Measurements from ENCODE around the gene MAP4K3. TPM values are rescaled to one million over a fixed set of nuclear protein-coding genes. Genes with fewer than 3 reads are reported as not detected.

MAP4K3 gene
- total RNA-seq, 1 donor from 2014 or later = 31.4 TPM

DNA sequence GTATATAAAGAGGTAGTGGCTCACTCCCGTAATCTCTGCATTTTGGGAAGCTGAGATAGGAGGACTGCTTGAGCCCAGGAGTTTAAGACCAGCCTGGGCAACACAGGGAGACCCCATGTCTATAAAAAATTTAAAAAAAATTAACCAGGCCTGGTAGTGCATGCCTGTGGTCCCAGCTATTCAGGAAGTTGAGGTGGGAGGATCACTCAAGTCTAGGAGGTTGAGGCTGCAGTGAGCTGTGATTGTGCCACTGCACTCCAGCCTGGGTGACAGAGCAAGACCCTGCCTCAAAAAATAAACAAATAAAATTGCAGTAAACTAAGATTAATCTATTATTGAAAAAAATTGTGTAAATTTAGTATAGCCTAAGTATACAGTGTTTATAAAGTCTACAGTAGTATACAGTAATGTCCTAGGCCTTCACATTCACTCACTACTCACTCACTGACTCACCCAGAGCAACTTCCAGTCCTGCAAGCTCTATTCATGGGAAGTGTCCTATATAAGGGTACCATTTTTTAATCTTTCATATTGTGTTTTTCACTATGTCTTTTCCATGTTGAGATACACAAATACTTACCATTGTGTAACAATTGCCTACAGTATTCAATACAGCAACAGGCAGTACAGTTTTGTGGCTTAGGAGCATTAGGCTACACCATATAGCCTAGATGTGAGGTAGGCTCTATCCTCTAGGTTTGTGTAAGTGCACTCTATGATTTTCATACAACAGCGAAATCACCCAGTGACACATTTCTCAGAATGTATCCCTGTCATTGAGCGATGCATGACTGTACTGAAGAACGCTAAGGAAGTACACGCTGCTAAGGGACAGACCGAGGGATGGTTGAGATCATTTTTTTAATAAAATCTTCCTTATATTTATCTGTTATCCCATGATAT lies 10.4 kb upstream of the MAP4K3 start:
- ATAC-seq (no peak), DNase-seq (no peak)
- intact Hi-C loops (cut with micrococcal nuclease) = no loop called here

DNA sequence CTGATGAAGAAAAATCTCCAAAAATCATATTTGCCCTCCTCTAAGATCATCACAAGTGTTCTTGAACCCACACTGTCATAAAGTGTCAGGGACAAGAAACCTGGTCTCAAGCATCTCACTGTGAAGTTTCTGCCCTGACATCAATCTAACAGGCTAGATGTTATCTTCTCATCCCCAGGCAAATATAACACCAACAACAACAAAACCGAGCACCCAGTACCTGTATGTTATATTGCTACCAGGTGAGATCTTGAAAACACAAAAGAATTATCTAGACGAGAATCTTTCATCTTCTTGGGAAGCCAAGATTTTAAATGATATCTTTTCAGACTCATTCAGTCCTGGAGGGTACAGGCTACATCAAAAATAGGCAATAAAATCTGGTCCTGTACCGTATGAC lies 8.8 kb upstream of the MAP4K3 start:
- DNase-seq = no peak
- intact Hi-C loops (cut with micrococcal nuclease) = no loop called here
- ATAC-seq = no peak

GRCh38 chr2:39443009-39443408 lies 5.9 kb upstream of the MAP4K3 start:
- intact Hi-C loops (cut with micrococcal nuclease) = no loop called here
- ATAC-seq (no peak), DNase-seq (no peak)

- DNase-seq (peak; percentile 51), ATAC-seq (peak; percentile 48)
- intact Hi-C loops (cut with micrococcal nuclease) = loop anchor here (5.0 kb wide), 1 partner anchor 55 kb away; no protein-coding TSS in a partner anchor
Observed at GRCh38 chr2:39437522-39438296, 624 bp upstream of the MAP4K3 start.

GRCh38 chr2:39435741-39436591 lies 1.1 kb downstream of the MAP4K3 start:
- intact Hi-C loops (cut with micrococcal nuclease) = loop anchor here (5.0 kb wide), 1 partner anchor 54 kb away; no protein-coding TSS in a partner anchor
- peak; percentile 58 for ATAC-seq
- DNase-seq = no peak

GRCh38 chr2:39435234-39435633 lies 1.9 kb downstream of the MAP4K3 start:
- ATAC-seq (no peak), DNase-seq (no peak)
- intact Hi-C loops (cut with micrococcal nuclease) = loop anchor here (5.0 kb wide), 1 partner anchor 53 kb away; no protein-coding TSS in a partner anchor

- intact Hi-C loops (cut with micrococcal nuclease) = no loop called here
- DNase-seq = no peak
- ATAC-seq = no peak
Observed at GRCh38 chr2:39434233-39434897, 2.7 kb downstream of the MAP4K3 start.

DNA sequence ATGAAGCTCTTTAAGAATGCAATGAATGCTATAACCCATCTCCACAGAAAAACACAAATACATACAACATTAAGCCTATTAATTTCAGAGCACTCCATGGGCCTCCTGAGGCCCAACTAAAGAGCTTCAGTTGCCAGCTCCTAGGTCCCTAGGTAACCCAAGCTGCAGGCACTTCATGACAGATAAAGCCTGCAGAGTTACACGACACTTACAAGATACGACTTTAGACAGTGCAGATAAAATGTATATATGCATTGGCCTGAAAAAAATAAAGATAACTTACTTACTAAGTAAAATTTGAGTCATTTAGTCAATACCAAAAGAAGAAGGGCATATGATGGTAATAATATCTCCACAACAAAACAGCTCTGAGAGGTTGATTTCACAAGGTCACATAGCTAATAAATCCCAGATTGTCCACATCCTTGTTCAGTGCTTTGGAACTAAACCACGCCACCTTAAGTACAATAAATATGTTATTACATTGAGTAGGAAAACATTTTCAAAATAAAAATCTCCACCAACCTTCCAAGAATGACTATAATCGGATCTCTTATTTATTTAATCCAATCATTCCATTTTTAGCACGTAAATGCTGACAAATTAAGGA lies 3.4 kb downstream of the MAP4K3 start:
- DNase-seq (no peak), ATAC-seq (no peak)
- intact Hi-C loops (cut with micrococcal nuclease) = no loop called here

DNA sequence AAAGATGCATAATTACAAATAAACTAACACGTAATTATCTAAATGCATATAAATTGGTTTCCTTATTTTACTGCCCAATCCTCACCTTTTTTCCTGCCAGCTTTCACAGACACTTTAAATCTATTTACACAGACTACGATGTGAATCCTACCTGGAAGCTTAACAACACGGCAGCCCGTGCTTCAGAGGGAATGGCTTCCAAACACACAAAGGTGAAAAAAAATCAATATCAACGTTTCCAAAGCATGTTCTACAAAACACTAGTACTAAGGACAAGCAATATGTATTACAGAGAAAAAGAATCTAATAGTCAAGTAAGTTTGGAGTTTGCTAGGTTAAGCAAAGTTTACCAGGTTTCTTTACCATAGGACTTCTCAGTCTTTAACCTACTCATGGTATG lies 4.4 kb downstream of the MAP4K3 start:
- no peak for ATAC-seq
- intact Hi-C loops (cut with micrococcal nuclease) = no loop called here
- no peak for DNase-seq

- peak; percentile 39 for ATAC-seq
- DNase-seq = no peak
- intact Hi-C loops (cut with micrococcal nuclease) = no loop called here
Observed at GRCh38 chr2:39431592-39432316, 5.3 kb downstream of the MAP4K3 start.

DNA sequence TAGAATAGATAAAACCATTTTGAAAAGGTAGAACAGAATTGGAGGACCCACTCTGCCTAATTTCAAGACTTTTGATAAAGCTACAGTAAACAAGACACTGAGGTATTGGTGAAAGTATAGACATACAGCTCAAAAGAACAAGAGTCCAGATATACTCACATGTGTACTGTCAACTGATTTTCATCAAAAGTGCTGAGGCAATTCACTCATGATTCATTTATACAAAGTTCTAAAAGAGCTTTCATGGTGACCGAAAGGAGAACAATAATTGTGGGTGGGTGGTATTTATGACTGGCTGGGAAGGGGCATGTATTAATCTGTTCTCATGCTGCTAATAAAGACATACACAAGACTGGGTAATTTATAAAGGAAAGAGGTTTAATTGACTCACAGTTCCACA lies 7.3 kb downstream of the MAP4K3 start:
- no peak for DNase-seq
- intact Hi-C loops (cut with micrococcal nuclease) = no loop called here
- ATAC-seq = no peak

DNA sequence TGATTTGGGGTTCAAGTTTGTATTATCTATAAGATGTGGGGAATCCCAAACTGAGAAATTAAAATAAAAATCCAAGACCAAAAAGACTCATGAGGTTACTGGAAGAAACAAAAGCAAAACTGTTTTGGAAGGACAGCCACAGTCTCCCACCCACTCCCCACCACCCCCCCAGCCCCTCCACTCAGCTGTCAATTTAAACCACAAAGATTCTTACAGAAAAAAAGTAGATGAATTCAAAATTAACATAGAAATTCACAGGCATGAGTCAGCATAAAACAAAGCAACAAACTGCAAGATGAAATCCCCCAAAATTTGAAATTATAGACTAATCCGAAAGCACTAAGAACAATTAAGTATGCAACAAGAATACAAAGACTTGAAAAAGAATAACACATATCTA lies 12.1 kb downstream of the MAP4K3 start:
- DNase-seq (no peak), ATAC-seq (no peak)

DNA sequence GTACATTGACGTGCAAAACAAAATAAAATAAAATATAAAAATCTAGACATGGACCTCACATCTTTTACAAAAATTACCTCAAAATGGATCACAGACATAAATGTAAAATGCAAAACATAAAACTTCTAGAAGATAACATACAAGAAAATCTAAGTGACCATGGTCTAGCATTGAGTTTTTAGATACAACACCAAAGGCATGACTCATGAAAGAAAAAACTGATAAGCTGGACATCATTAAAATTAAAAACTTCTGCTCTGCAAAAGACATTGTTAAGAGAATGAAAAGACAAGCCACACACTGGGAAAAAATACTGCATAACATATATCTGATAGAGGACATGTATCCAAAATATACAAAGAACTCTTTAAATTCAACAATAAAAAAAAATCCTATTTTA lies 14.4 kb downstream of the MAP4K3 start:
- DNase-seq (no peak), ATAC-seq (no peak)
- intact Hi-C loops (cut with micrococcal nuclease) = no loop called here

More for the DNA sequence above, 12.1 kb downstream of the MAP4K3 start:
- intact Hi-C loops (cut with micrococcal nuclease) = no loop called here

DNA sequence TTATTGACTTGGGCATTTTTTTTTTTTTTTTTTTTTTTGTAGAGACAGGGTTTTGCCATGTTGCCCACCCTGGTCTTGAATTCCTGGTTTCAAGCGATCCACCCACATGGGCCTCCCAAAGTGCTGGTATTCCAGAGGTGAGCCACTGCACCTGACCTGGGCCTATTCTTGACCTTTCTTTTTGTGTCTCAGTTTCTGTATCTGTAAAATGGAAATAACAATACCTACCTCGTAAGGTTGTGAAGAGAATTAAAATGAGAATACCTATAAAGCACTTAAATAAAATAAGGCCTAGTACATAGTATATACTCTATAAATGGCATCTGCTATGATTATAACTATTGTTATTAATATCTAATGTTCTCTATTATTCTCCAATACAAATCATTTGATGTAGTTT lies 15.7 kb downstream of the MAP4K3 start:
- ATAC-seq (no peak), DNase-seq (no peak)
- intact Hi-C loops (cut with micrococcal nuclease) = no loop called here

GRCh38 chr2:39419282-39420223 lies 17.5 kb downstream of the MAP4K3 start:
- intact Hi-C loops (cut with micrococcal nuclease) = no loop called here
- DNase-seq = no peak
- ATAC-seq = no peak

DNA sequence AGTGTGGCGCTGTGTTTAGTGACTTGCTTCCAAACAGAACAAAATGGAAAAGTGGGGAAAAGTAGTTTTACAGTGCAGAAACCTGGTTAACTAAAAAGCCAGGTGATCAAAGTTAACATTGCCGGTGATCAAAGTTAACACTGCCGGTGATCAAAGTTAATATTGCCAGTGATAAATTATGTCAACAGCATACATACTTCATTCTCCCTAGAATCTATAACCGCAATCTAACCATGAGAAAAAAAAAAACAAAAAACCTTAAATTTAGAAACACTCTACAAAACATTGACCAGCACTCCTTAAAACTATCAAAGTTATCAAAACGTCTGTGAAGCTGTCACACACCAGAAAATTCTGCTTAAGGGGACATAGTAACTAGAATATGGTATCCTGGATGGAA lies 18.6 kb downstream of the MAP4K3 start:
- no peak for ATAC-seq
- intact Hi-C loops (cut with micrococcal nuclease) = no loop called here
- DNase-seq = no peak

DNA sequence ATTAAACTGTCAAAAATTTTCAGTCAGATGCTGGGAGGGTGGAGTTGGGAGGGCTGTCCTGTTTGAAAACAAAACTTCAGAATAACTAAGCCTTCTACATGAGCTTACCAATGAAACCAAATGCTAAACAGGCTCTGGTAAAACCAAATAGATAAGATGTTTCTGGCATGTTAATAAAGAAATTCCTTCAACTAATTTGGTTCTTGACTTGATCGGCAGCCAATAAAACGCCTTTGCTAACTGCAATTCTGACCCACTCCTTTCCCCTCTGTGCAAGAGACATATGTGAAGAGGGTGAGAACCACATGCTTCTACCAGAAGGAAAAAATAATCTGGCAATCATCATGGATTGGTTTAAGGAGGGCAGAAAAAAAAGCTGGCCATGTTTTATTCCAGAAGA lies 20.9 kb downstream of the MAP4K3 start:
- no peak for DNase-seq
- intact Hi-C loops (cut with micrococcal nuclease) = no loop called here
- peak; percentile 34 for ATAC-seq
